Stimulated activated CD8-positive, alpha-beta memory T cell treated with anti-CD3 and anti-CD28 coated beads, Interleukin-2, amount 100 ng/mL, for 48 hours (primary cell): Measurements from ENCODE around the gene OR2W1.

Experiments used
- DNase-seq, 2 donors: peaks; one replicate each; pipeline ENCODE4 v3.0.0-alpha.2; 2020; ENCODE audit warnings: low read depth in 2 of 2

The OR2W1 gene, protein sequence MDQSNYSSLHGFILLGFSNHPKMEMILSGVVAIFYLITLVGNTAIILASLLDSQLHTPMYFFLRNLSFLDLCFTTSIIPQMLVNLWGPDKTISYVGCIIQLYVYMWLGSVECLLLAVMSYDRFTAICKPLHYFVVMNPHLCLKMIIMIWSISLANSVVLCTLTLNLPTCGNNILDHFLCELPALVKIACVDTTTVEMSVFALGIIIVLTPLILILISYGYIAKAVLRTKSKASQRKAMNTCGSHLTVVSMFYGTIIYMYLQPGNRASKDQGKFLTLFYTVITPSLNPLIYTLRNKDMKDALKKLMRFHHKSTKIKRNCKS

DNA sequence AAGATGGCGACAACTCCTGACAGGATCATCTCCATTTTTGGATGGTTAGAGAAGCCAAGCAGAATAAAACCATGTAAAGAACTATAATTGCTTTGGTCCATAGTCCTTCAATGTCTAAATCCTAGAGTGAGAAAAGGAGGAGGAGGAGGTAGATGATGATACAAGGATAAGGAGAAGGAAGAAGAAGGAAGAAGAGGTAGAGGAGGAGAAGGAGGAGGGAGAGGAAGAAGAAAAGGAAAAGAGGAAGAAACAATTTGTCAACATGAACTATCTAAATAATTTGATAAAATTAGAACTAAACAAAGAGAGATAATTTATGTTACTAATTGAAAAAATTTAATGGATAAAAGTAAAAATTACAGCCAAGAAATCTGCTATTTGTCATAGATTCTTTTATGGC lies at the start of gene OR2W1:
Gene OR2W1, minus strand, starts transcription at position 101 of the 400 bp plus-strand sequence. Its CDS starts 0 bp downstream, at position 101.
- no peak for DNase-seq

DNA sequence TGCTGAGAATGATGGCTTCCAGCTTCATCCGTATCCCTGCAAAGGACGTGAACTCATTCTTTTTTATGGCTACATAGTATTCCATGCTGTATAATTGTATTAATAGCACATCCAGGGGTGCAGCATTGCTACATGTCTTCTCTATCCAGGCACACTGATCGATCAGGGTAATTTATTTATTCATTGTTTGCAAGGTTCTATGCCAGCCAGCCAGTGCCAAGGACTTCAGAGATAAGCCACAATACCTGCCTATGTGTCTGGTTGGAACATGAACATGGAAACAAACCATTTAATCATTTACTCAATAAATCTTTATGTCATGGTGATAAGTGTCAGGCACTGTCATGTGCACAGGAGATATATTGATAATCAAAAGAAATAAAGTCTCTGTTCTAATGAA lies 48.0 kb upstream of the OR2W1 start:
- DNase-seq, result no peak

DNA sequence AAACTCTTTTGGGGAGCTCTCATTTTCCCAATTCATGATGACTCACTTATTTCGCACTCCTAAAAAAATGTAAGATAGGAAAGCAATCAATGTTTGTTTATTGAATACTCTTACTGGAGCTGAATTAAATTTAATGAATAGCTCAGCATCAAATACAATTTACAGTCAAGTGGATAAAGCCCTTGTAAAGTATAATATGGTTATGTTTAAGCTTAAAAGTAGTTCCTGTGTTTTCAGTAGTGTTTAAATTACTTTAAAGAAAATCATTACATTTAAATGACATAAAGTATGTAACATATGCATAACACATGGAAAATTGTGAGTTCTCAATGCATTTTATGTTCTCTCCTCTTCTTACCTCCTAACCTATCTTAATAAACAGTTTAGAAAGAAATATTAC lies 42.2 kb upstream of the OR2W1 start, which contains the start of gene OR2B3:
Gene OR2B3, minus strand, starts transcription at position 101 of the 400 bp plus-strand sequence. Its CDS starts 65 bp downstream, at position 36.
- no peak for DNase-seq

DNA sequence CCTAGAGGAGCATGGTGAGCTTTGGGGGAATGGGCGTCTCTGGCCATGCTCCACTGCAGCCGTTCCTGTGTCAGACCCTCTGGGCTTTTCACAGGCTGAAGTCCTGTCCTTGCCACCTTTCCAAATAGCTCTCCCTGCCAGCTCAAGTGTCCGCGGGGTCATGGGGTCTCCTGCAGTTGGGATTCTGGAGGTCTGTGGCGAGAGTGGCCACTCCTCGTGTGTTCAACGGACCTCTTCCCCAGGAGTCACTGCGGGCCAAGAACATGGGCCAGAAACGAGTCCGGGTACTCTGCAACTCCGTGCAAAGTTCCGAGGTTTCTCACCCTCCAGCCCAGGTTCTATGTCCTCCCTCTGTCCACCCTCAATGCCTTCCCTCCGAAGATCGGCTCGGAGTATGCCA lies 37.5 kb upstream of the OR2W1 start:
- no peak for DNase-seq

DNA sequence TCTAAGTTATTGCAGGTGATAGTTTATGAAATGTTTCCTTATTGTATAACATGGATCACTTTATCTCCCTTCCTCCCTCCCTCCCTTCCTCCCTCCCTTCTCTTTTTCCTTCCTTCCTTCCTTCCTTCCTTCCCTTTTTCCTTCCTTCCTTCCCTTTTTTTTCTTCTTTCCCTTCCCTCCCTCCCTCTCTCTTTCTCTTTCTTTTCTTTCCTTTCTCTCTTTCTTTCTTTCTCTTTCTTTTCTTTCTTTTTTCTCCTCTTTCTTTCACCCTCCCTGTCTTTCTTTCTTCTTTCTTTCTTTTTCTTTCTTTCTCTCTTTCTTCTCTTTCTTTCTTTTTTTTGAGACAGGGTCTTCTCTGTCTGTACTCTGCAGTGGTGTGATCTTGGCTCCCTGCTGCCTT lies 36.3 kb upstream of the OR2W1 start:
- no peak for DNase-seq

DNA sequence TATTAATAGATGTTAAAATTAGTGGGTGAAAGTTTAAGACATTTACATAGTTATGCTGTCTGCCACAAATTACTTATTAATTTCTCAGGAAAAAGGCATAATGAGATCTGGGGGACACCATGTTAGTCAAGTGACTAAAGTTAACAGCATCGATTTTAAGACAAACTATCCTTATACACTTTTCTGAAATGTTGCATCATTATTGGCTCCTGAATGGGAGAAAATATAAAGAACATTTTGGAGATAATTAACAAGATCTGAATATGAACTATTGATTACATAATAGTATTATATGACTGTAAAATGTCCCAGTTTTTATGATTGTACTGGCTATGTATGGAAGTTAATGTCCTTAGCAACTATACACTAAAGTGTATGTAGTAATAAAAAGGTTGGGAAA lies 34.2 kb upstream of the OR2W1 start:
- no peak for DNase-seq

DNA sequence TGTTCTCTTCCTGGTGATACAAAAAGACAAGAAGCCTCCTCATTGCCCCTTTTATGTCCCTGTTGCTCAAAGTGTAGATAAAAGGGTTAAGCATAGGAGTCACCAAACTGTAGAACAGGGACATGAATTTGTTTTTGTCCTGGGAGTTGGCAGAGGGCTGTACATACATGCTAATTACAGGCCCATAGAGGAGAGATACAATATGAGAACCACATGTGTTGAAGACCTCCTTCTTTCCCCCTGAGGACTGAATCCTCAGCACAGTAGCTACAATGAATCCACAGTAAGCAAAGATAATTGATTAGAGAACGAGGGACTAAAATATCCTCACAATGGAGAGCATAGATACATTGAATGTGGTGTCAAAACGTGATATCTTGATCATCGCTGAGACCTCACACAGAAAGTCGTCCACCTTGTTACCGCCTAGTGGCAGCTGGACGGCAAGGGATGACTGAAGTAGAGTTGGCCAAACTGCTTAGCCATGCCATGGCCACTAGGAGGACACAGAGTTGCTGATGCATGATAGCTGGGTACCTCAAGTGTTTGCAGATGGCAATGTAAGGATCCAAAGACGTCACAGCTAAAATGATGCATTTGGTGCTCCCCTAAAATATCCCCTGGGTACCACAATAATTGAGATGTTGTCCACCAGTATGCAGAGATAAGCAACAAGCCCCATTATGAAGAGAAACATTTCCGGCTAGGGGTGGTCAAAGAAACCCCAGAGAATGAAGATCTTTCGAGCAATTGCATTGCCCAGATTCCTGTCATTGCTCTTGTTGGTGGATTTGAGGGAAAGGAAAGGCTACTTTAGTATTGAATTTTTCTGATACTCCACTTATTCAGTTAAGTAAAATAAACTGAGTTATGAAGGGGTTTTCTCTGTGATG lies 27.1 kb upstream of the OR2W1 start:
- DNase-seq, result peak in 1 of 2 donors; percentile 2

DNA sequence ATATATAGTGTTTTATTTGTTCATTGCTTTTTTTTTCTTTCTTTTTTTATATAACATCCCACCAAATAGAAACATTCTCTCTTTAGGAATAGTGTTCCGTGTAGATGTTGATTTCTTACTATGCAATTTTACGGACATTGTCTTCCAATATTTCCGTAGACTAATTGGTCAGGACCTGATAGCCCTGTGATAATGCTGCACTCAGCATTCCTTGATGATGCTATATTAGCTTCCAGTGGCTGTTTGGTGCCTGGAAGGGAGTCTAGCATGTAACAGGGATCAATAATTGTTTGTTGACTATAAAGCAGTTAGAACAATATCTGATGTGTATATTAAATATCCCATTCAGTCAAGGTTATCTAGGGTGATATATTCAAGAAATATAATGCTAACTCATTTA lies 6.7 kb upstream of the OR2W1 start:
- no peak for DNase-seq

DNA sequence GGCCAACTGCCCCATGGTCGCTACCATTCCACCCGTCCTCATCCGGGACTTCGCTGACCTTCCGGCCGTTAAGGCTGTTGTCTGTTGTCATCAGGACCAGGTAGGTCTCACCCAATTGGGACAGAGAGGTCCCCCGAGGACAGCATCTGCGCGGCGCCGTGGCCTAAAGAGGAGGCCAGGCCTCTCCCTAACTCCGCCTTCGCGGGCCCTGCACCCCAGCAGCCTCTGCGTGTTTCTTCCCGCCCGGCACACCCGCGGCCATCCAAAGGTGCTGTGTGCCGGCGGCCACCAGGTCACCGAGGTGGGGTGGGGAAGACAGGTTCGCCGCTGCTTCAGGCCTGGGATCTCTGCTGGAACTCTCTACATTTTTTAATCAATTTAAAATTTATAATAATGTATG lies 9.0 kb downstream of the OR2W1 start:
- DNase-seq, result no peak

DNA sequence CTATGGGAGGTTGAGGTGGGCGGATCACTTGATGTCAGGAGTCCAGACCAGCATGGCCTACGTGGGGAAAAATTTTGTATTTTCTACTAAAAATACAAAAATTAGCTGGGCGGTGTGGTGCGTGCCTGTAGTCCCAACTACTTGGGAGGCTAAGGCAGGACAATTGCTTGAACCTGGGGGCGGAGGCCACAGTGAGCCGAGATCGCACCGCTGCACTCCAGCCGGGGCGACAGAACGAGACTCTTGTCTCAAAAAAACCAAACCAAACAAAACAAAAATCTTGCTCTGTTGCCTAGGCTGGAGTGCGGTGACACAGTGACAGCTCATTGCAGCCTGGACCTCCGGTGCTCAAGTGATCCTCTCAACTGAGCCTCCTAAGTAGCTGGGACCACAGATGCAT lies 16.2 kb downstream of the OR2W1 start:
- no peak for DNase-seq

DNA sequence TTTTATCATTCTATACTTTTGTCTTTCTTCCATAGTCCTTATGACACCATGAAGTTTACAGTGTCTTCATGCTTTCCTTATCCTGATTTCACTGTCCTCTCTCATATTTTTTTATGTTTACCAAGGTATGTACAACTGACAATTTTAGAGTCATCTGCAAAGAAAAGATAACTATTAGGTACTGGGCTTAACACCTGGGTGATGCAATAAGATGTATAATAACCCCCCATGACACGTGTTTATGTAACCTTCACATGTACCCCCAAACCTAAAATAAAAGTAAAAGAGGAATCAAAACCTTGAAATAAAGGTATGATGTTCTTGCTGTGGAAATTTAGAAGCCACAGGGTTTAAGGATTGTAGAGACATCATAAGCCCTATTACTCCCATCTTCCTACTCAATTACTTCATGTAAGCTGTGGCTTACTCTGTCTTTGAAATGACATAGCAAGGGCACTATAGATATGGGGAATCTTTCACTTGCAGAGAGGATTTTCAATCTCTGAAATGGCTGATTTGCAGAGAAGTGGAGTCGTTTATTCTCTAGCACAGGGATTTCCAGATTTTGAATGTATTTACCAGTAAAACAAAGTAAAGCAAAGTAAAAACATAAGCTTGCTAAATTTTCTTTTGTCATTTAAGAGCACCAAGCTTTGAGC lies 18.9 kb downstream of the OR2W1 start:
- DNase-seq, result no peak

DNA sequence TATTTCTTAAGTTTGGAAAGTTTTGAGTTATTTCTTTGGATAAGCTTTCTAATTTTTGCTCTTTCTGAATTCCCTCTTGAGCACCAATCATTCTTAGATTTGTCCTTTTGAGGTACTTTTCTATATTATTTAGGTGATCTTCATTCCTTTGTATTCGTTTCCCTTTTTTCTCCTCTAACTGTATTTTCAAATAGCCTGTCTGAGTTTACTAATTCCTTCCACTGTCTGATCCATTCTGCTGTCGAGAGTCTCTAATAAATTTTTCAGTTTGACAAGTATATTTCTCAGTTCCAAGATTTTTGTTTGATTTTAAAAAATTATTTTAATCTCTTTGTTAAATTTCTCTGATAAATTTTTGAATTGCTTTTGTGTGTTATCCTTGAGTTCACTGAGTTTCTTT lies 23.5 kb downstream of the OR2W1 start:
- no peak for DNase-seq

DNA sequence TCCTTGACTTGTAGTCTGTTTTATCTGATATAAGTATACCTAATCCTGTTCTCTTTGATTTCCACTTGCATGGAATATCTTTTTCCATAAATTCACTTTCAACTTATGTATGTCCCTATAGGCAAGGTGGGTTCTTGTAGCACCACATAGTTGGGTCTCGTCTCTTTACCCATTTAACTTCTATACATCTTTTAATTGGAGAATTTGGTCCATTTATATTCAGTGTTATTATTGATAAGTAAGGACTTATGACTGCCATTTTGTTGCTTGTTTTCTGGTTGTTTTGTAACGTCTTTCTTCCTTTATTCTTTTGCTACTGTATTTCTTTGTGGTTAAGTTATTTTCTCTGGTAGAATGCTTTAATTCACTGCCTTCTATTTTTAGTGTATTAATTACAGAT lies 25.3 kb downstream of the OR2W1 start:
- DNase-seq, result no peak

DNA sequence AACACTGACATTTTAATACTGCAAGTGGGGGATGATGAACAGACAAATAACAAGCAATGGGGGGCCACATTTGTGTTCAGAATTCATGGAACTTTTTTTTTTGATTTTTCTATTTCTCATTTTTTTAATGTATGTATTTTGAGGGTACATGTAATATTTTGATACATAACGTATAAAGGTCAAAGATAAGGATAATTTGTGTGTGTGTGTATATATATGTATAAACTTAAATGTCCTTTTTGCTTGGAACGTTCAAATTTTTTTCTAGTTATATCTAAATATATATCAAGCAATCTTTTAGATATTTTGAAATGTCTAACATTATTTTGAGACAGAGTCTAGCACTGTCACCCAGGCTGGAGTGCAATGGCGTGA lies 27.6 kb downstream of the OR2W1 start:
- DNase-seq, result no peak

DNA sequence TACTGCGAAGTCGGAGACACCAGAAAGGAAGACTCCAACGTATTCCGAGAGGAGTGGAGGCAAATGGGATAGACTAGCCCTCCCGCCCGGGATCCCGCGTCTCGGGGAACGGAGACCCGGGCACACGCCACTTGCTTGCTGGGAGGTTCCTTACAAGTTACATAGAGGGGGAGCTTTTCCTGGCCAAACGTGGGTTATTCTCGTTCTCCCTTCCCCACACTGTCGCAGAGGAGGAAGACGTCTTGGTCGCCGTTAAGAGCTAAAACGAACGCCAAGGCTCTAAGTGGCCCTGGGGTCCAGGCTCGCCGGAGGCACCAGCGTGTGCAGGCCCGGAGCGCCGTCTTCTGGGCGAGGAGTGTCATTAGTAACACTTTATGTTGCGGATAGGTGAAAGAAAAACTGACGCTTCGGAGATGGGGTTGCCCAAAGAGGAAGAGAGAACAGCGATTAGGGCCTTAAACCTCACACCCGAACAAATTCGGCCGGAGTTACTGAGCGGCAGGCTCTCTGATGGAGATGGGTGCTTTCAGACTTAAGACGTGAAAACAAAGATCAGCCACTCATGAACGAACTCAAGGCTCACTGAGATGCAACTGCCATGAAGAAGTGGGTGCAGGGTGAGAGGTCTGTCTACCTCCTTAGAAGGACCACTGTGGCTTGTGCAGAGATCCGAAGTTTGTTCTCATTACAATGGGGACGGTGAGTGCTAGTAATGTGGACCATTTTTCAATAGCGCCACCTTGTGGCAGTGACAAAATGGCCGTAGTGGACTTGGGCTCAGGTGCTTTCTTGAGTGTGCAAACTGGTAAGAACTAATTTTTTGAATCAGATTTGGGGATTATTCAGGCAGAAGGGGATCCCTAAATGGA lies 28.2 kb downstream of the OR2W1 start:
- DNase-seq, result peak; percentile 58 to 66

DNA sequence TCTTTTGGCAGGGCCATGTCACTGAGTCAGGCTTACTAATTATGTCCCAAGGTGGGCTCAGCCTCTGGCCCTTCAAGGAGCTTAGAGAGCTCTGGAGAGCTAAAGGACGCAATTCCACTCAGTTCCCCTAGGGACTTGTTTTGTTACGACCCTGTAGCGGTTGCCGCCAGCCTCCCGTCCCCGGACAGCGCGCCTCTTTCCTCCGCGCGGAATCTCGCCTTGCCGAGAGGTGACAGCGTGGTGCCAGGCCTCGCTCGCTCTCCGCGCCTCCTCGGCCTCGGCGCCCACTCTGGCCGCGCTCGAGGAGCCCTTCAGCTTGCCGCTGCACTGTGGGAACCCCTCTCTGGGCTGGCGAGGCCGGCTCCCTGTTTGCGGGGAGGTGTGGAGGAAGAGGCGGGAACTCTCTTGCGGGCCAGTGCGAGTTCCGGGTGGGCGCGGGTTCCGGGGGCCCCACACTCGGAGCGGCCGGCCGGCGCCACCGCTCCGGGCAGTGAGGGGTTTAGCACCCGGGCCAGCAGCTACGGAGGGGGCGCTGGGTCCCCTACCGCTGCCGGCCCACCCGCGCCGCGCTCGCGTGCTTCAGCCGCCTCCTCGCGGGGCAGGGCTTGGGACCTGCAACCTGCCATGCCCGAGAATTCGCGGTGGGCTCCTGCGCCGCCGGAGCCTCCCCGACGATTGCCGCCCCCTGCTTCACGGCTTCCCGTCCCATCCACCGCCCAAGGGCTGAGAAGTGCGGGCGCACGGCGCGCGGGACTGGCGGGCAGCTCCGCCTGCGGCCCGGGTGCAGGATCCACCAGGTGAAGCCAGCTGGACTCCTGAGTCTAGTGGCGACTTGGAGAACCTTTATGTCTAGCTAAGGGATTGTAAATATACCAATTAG lies 30.0 kb downstream of the OR2W1 start:
- DNase-seq, result no peak

DNA sequence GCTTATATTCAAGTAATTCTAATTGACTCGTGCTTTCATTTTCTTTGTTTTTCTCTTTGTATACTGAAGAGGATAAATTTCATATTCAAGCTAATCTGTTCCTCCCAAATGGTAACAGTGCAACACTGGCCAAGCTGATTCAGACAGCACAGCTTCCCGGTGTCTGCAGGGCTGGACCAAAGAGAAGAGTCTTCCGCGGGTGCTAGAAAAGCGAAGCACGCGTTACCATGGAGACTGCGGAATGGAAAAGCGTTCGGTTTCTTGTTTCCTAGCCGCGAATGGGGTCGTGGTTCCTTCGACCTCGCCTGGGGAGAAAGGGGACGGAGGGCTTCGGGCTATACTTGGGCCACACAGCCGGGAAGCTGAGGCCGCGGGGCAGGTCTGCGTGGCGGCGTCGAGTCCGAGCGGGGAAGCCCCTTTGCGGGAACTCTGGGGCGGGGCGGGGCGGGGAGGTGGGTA lies 33.7 kb downstream of the OR2W1 start:
- no peak for DNase-seq

DNA sequence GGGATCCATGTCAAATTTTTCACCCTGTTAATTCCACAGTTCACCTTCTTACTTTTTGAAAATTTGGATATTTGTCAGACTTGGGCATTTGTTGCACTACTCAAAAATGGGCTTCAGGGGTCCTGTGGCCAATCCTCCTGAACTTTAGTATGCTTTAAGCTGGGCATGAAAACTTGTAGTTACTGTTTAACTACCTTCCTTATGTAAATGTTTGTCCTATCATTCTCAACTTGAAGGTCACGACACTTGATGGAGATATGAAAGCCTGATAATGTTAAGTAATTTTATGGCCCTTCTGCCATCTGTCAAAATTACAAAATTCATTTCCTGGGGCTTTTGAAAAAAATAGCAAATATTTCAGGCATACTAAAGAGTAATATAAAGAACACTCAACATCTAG lies 35.6 kb downstream of the OR2W1 start:
- no peak for DNase-seq

DNA sequence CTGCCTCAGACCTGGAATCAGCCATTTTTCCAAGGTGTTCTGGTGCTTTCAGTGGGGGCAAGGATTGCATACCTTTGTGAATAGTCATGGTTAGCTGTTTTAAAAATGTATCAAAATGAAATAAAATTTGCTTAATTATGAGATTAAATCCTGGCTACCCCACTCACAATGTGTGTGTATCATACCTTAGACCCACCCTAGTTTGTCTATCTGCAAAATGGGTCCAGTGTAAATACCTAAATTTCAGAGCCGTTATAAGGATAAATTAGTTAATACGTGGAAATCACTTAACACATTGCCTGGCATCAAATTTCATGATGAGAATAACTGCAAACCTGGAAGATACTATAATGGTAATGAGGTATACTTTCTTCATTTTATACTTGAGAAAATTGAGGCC lies 36.9 kb downstream of the OR2W1 start:
- DNase-seq, result no peak

DNA sequence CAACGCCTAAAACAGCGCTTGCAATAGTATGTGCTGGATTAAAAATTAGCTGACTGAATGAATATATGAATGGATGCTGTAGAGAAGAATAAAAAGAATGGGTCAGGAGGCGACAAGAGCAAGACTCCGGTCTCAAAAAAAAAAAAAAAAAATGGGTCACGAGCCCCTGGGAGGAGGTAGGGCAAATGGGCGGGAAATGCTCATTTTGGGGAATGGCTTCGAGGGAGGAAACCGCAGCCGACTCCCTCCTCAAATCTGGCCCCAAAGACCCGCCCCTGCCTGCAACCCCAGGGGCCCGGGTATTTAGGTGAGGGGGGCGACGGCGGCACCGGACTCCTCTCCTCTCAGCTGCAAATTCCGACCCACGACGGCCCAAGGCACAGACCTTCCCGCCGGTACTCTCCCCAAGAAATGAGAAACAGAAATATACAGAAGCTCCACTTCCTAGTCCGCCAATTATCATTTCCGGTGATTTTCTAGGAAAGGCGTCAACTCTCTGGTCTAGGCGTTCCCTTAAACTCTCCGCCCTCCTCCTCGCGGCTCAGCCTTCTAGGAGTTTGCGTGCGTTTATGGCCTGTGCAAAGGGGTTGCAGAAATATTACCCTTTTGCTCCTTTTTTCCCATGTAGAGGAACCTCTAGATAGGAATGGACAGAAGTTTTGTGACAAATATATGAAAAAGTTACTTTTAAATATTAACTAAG lies 39.6 kb downstream of the OR2W1 start, which contains the start of gene ZNF311:
Gene ZNF311, minus strand, starts transcription at position 133 of the 703 bp plus-strand sequence. CDS start 1,361 bp downstream, outside the sequence.
- no peak for DNase-seq
